Gastroesophageal sphincter (tissue), 3 donors: Measurements from ENCODE around the gene GNL3.

ENCODE experiments used
- CTCF ChIP-seq, 4 experiments: fragments of 200-600 bp in 2 of 4; fragments of 450-650 bp in 2 of 4; sonication (generic) in 1 of 4; IDR thresholded peaks; one replicate each; pipeline ENCODE4 v1.5.1; 2017 to 2019; ENCODE audit warnings: antibody characterized with exemption in 4 of 4, mild to moderate bottlenecking in 2 of 4, moderate library complexity in 2 of 4
- EP300 ChIP-seq: sonication (generic); formaldehyde crosslinking; IDR thresholded peaks from one replicate; pipeline ENCODE4 v1.6.1; 2017; ENCODE audit warnings: antibody characterized with exemption, mild to moderate bottlenecking
- POLR2A ChIP-seq, 2 donors: fragments of 450-650 bp; IDR thresholded peaks; one replicate each; pipeline ENCODE4 v1.6.1; 2017; ENCODE audit warnings: antibody characterized with exemption in 2 of 2, mild to moderate bottlenecking in 2 of 2, moderate library complexity in 1 of 2
- POLR2AphosphoS5 ChIP-seq: sonication (generic); formaldehyde crosslinking; IDR thresholded peaks from one replicate; pipeline ENCODE4 v1.6.1; 2017; ENCODE audit warnings: antibody characterized with exemption

- TF ChIP-seq CTCF (IDR thresholded peaks at IDR 0.05) (no peak), POLR2A (IDR thresholded peaks at IDR 0.05) (no peak), EP300 (no peak), POLR2AphosphoS5 (no peak)
Measured at GRCh38 chr3:52714335-52715302, 28.8 kb downstream of the GNL3 start.
